ENCODE results near the gene LRFN3. TPM values are rescaled to one million over a fixed set of nuclear protein-coding genes. Genes with fewer than 3 reads are reported as not detected.

LRFN3 gene
- total and polyA plus RNA-seq, 10 donors: 0.76 to 18.2 (median 9.1) TPM

DNA sequence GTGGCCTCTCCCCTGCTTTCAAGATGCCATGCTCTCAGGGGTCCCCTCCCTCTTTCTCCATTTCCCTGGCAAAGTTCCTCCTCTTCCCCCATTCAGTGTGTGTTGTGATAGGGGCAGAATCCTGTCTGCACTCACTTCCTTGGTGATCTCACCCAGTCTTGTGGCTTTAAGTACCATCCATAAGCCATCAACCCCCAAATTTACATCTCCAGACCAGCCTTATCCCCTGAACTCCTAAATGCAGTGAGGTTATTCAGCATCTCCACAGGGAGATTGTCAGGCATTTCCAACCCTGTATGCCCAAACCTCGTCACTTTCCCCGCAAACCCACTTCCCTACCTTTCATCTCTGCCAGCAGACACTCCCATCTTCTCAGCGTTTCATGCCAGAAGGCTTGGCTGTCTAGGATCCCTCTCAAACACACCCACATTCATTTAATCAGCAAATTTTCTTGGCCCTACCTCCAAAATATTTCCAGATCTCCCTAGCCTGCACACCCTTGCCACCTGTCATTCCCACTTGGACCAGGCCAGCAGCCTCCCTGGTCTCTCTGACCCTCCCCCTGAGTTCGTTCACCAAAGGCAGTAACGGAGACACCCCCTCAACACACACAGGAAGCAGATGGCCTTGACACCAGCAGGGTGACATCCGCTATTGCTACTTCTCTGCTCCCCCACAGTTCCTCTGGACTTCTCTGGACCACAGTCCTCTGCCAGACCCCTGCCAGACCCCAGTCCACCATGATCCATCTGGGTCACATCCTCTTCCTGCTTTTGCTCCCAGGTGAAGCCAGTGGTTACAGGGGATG lies 34.1 kb upstream of the LRFN3 start, which contains the start of gene HCST:
Gene HCST (plus strand): TSS at position 676 of the 808 bp plus-strand sequence. CDS start 65 bp downstream, at position 741.
- Histone ChIP-seq H3K36me3 (peaks cover 0 to 30% (median 8%) of the 10 kb centered on the region in 6 donors), H3K9me3 (no peaks in the 10 kb centered on the region), H3K4me1 (peaks cover 27 to 88% (median 61%) of the 10 kb centered on the region in 6 donors), H3K4me3 (peak within 1 kb of the TSS; percentile 8 to 89 (median 39)), H3K27me3 (replicated peaks in 1 of 7) (no peaks in the 10 kb centered on the region), H3K27ac (peak within 1 kb of the TSS; percentile 86 to 99 (median 96))
- intact Hi-C loops (cut with DNase I; ENCODE audit: low total_unique reads): no loop called here
- peak; percentile 86 for DNase-seq
- TF ChIP-seq POLR2AphosphoS5 (IDR thresholded peaks at IDR 0.05) (peak in 2 of 3 donors; percentile 53 to 68), POLR2A (IDR thresholded peaks at IDR 0.05) (no peak)
- TF ChIP-seq, protein P1, sequence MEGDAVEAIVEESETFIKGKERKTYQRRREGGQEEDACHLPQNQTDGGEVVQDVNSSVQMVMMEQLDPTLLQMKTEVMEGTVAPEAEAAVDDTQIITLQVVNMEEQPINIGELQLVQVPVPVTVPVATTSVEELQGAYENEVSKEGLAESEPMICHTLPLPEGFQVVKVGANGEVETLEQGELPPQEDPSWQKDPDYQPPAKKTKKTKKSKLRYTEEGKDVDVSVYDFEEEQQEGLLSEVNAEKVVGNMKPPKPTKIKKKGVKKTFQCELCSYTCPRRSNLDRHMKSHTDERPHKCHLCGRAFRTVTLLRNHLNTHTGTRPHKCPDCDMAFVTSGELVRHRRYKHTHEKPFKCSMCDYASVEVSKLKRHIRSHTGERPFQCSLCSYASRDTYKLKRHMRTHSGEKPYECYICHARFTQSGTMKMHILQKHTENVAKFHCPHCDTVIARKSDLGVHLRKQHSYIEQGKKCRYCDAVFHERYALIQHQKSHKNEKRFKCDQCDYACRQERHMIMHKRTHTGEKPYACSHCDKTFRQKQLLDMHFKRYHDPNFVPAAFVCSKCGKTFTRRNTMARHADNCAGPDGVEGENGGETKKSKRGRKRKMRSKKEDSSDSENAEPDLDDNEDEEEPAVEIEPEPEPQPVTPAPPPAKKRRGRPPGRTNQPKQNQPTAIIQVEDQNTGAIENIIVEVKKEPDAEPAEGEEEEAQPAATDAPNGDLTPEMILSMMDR (IDR thresholded peaks at IDR 0.05 in 8 of 11, conservative IDR thresholded peaks at IDR 0.05 in 3 of 11): peak in 1 of 11 experiments; percentile 27
- WGBS, 5 donors: 5 to 12% (median 11%) methylated on average over 6 of the region's 6 CpGs

DNA sequence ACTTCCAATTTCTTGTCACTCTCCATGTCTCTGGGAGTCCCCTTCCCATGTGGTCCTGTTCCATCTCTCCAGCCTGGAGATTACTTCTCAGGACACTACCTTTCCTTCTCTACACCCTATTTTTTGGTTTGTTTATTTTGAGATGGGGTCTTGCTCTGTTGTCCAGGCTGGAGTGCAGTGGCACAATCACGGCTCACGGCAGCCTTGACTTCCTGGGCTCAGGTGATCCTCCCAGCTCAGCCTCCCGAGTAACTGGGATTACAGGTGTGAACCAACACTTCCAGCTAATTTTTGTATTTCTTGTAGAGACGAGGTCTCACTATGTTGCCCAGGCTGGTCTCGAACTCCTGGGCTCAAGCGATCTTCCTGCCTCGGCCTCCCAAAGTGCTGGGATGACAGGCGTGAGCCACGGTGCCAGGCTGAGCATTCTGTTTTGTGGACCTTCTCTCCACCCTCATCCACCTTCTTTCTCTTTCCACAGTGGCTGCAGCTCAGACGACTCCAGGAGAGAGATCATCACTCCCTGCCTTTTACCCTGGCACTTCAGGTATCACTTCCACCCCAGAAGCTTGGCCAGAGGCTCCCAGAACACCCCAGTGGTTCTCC lies 33.2 kb upstream of the LRFN3 start:
- H3K27ac ChIP-seq: peak overlapping the region; percentile 86 to 99 (median 96)
- TF ChIP-seq POLR2A (IDR thresholded peaks at IDR 0.05): no peak
- TF ChIP-seq, protein P1 (IDR thresholded peaks at IDR 0.05 in 8 of 11, conservative IDR thresholded peaks at IDR 0.05 in 3 of 11): no peak
- TF ChIP-seq POLR2AphosphoS5 (IDR thresholded peaks at IDR 0.05): no peak

DNA sequence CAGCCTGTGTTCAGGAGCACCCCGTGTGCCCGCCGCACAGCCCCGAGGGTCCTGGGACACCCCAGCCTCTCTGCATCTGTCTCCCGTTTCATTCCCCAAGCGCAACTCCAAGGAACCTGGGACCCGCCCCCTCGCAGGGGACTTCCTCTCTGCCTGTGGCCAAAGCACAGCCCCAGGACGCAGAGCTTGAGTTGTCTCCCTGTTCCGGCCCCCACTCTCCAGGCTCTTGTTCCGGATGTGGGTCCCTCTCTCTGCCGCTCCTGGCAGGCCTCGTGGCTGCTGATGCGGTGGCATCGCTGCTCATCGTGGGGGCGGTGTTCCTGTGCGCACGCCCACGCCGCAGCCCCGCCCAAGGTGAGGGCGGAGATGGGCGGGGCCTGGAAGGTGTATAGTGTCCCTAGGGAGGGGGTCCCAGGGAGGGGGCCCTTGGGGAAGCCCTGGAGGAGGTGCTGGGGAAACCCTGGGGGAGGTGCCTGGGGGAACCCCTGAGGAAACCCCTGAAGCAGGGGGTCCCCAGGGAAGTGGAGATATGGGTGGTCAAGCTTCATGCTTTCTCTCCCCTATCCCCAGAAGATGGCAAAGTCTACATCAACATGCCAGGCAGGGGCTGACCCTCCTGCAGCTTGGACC lies 32.5 kb upstream of the LRFN3 start:
- 1 to 2% (median 1%) methylated on average over 16 to 24 of the region's 24 CpGs for WGBS, 5 donors
- Histone ChIP-seq H3K36me3 (peaks cover 0 to 19% (median 0%) of the 10 kb centered on the region in 6 donors), H3K4me1 (peaks cover 19 to 88% (median 51%) of the 10 kb centered on the region in 6 donors), H3K9me3 (no peaks in the 10 kb centered on the region), H3K27ac (peak overlapping the region; percentile 86 to 99 (median 96)), H3K27me3 (replicated peaks in 1 of 7) (no peaks in the 10 kb centered on the region), H3K4me3 (peak overlapping the region; percentile 8 to 89 (median 39))
- peak; percentile 98 for DNase-seq
- TF ChIP-seq, protein P1 (IDR thresholded peaks at IDR 0.05 in 8 of 11, conservative IDR thresholded peaks at IDR 0.05 in 3 of 11): peak in 3 of 11 experiments; percentile 11 to 24 (median 21)
- TF ChIP-seq POLR2AphosphoS5 (IDR thresholded peaks at IDR 0.05) (peak; percentile 96 to 97 (median 96)), POLR2A (IDR thresholded peaks at IDR 0.05) (peak in 1 of 3 donors; percentile 35)
- intact Hi-C loops (cut with DNase I; ENCODE audit: low total_unique reads): no loop called here

More for the DNA sequence above, 33.2 kb upstream of the LRFN3 start:
- intact Hi-C loops (cut with DNase I; ENCODE audit: low total_unique reads): no loop called here
- WGBS, 5 donors: 44 to 65% (median 50%) methylated on average over 10 of the region's 10 CpGs
- peaks cover 22 to 88% (median 52%) of the 10 kb centered on the region in 6 donors for H3K4me1 ChIP-seq
- DNase-seq: peak; percentile 74
- H3K9me3 ChIP-seq: no peaks in the 10 kb centered on the region
- H3K36me3 ChIP-seq: peaks cover 0 to 23% (median 0%) of the 10 kb centered on the region in 6 donors
- peak overlapping the region; percentile 8 to 89 (median 39) for H3K4me3 ChIP-seq
- H3K27me3 ChIP-seq (replicated peaks in 1 of 7): no peaks in the 10 kb centered on the region
